T47D (cell line): Measurements from ENCODE around the gene TACR2.
"Not testable (repeated sequence)": the region's sequence is repeated elsewhere in the genome, so short reads cannot be mapped to it uniquely, and the experiment has no call there.

Source experiments
- DNase-seq, 2 experiments: peaks; one replicate each; pipeline versions ENCODE4 v3.0.0 to v3.0.0-alpha.2; 2011 to 2012; ENCODE audit warnings: low read depth in 1 of 2, low spot score in 1 of 2
- JUND ChIP-seq: IDR thresholded peaks from 2 replicates; pipeline ENCODE4 v1.6.1; 2012; ENCODE audit warnings: low read depth
- in situ Hi-C: cut with HindIII; loops from 2 replicates; pipeline ENCODE4 v1.10.0; 2016; ENCODE audit warnings: low sequenced_read_pairs, low pct_unique_long_range_greater_than_20kb

TACR2 gene

DNA sequence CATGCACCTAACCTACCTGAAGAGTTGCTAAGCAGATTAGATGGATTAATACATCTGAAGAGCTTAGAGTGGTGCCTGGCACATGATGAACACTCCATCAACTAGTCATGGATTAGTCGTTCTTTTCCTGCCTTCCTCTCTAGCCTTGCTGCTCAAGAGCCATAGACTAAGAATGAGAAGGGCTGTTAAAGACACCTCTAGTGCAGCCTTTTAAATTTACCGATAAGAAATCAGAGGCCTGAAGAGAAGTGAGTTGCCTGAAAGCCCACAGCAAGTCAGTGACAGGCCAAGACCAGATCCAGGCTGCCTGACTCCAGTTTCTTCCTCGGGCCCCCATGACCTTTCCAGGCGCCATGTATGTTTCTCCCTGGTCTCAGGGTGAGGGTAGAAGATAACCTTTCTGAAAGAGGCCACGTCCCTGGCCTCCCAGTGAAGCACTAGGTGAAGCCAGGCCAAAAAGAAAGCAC is 41.1 kb upstream of the TACR2 start:
- DNase-seq = no peak
- in situ Hi-C loops = no loop called here

GRCh38 chr10:69456880-69457693 is 40.4 kb upstream of the TACR2 start:
- in situ Hi-C loops = no loop called here
- no peak for TF ChIP-seq JUND
- DNase-seq = no peak

More for the DNA sequence above, 41.1 kb upstream of the TACR2 start:
- TF ChIP-seq JUND = no peak

DNA sequence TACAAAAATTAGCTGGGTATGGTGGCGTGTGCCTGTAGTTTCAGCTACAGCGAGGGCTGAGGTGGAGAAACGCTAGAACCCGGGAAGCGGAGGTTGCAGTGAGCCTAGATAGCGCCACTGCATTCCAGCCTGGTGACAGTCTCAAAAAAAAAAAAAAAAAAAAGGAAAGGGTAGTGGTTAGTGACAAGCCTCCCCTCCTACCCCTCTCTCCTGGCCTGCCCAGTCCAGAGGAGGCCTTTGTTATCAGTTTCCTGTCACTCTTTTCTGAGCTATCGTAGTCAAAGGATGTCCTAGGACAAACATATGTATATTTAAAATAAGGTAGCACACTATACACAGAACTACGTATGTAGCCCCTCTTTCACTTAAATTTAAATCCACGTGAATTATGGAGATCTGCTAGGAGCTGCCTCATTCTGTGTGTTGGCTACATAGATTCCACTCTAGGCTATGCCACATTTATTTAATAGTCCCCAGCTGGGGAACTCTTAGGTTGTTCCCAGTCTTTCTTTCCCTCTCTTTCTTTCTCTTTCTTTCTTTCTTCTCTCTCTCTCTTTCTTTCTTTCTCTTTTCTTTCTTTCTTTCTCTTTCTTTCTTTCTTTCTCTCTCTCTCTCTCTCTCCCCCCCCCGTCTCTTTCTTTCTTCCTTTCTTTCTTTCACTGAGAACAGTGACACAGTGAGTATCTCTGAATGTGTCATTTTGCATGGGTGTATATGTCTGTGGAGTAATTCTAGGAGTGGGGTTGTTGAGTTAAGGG is 38.5 kb upstream of the TACR2 start:
- in situ Hi-C loops = no loop called here
- TF ChIP-seq JUND = no peak
- DNase-seq = no peak

DNA sequence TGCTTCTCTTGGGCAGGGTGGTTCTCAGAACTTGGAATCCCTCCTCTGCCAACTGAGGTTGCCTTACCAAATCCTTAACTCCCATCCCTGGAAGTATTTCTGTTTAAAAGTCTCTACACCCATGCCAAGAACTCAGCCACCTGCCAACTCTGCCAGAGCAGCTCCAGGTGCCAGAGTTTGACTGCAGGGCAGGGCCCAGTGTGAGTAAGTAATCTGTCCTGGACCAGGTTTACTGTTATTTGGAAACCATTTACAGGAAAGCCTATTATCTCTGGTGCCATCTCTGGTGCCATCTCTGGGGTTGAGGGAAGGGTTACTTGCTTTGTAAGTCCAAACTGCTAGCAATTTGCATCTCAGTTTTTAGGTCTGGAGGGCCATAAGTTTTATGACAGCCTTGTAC is 37.1 kb upstream of the TACR2 start:
- TF ChIP-seq JUND = no peak
- peak in 1 of 2 experiments; percentile 73 for DNase-seq
- in situ Hi-C loops = no loop called here

- TF ChIP-seq JUND = no peak
- in situ Hi-C loops = no loop called here
- DNase-seq = no peak
Observed at GRCh38 chr10:69452676-69453415, 36.1 kb upstream of the TACR2 start.

DNA sequence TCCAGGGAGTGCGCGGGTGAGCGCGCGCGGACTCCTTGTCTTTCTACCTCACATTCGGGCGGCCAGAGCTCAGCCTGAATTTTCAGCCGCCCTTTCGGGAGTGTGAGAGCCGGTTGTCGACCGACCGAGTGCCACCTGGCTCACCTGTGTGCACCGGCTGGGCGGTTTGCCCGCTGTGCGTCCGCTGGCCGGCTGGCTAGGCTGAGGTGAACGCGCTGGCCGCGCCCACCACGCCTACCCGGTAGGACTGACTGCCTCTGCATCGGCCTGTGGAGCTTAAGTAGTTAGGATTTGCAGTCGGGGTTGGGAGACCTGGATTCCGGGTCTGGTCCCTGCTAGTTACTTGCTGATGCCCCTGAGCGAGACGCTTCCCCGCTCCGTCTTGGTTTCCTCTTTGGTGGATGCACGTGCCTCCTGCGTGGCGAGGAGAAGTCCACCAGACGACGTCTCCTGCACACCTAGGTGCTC is 35.1 kb upstream of the TACR2 start:
- DNase-seq = peak in 1 of 2 experiments; percentile 52
- no peak for TF ChIP-seq JUND
- in situ Hi-C loops = no loop called here

DNA sequence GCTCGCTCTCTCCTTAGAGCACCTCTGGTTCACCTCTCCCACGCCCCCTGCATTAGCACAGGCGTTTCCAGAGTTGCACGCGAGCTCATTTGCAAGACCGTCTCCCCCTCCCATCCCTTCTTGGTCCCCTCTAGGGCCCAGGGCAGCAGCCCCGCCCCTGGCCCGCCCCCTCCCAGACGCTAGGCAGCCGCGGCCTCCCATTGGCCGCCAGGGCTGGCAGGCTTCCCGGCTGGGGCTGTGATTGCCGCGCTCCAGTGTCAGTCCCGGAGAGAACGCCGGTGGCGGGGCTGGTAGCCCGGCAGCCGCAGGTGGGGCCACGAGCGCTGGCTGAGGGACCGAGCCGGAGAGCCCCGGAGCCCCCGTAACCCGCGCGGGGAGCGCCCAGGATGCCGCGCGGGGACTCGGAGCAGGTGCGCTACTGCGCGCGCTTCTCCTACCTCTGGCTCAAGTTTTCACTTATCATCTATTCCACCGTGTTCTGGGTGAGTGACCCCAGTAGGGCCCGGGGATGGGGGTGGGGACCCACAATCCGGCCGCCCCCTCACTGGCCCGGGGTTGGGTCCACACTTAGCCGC is 34.6 kb upstream of the TACR2 start, which contains the start of gene TSPAN15:
TSS of gene TSPAN15 (plus strand) at position 257 of the 575 bp plus-strand sequence. CDS start at position 387, 130 bp downstream.
- in situ Hi-C loops = no loop called here
- peak; percentile 46 to 91 for DNase-seq
- TF ChIP-seq JUND = no peak

GRCh38 chr10:69450395-69450794 is 33.7 kb upstream of the TACR2 start:
- in situ Hi-C loops, DNase-seq: not testable (repeated sequence)

- no peak for TF ChIP-seq JUND
- in situ Hi-C loops = no loop called here
- peak in 1 of 2 experiments; percentile 91 for DNase-seq
Observed at GRCh38 chr10:69449841-69450240, 33.1 kb upstream of the TACR2 start.

DNA sequence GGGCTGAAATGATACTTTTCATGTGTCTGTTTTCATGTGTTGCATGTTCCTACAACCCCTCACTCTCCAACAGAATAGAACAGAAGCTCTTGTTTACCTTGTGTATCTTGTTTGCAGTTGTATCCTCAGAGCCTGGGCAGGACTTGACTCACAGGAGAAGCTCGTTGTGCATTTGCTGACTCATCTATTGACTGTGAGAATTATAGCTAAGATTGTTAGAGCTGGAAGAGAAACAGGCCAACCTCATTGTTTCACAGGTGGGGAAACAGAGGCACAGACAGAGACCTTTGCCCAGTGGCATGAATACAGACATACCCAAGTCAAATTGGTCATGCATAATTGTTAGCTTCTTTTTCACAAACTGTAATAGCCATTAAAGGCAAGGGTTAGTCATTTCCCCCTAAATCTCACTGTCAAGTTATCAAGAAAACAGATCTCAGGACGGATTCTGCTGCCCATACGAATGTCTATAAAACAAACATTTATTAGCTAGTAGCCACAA is 30.0 kb upstream of the TACR2 start:
- TF ChIP-seq JUND = peak; percentile 79
- in situ Hi-C loops = no loop called here

GRCh38 chr10:69446229-69446628 is 29.5 kb upstream of the TACR2 start:
- TF ChIP-seq JUND = no peak
- no peak for DNase-seq
- in situ Hi-C loops = no loop called here

More for the DNA sequence above, 30.0 kb upstream of the TACR2 start:
- peak in 1 of 2 experiments; percentile 65 for DNase-seq

GRCh38 chr10:69445041-69445440 is 28.3 kb upstream of the TACR2 start:
- DNase-seq = no peak
- in situ Hi-C loops = no loop called here
- TF ChIP-seq JUND = no peak
